OCI-LY1 (cell line): ENCODE measurements around the gene TCF19.

Experiments
- CTCF ChIP-seq: fragments of 200-600 bp; sonication (generic), shearing (Covaris generic); IDR thresholded peaks from 2 replicates; pipeline ENCODE4 v1.5.1; 2017; ENCODE audit warnings: mild to moderate bottlenecking, antibody characterized with exemption, low read length, moderate library complexity, mixed read lengths
- EZH2 ChIP-seq: fragments of 200-600 bp; sonication (generic), shearing (Covaris generic); IDR thresholded peaks from 2 replicates; pipeline ENCODE4 v1.8.0; 2017; ENCODE audit warnings: borderline replicate concordance, mixed run types, mild to moderate bottlenecking, antibody characterized with exemption, low read length, moderate library complexity, mixed read lengths

DNA sequence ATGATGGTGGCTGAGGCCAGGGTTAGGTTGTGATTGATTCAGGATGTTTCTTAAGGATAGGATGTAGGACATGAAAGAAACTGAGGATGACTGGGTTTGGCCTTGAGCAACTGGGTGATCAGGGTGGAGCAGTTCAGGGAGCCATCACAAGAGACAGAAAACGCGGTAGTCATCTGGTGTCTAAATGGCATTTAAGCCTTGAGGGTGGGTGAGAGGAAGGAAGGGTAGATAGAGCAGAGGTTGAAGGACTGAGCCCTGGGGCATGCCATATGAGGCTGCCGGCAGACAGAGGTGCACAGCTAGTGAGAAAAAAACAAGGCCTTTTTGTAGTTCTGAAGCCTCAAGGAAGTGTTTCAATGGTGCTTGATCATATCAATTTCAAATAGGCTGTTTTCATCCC, 10.2 kb downstream of the TCF19 start:
- TF ChIP-seq CTCF (no peak), EZH2 (no peak)
